ENCODE data around the gene PDIA6. TPM values are rescaled to one million over a fixed set of nuclear protein-coding genes. Genes with fewer than 3 reads are reported as not detected.

PDIA6 gene
- total RNA-seq, 1 experiment from 2014 or later, result 384 TPM

DNA sequence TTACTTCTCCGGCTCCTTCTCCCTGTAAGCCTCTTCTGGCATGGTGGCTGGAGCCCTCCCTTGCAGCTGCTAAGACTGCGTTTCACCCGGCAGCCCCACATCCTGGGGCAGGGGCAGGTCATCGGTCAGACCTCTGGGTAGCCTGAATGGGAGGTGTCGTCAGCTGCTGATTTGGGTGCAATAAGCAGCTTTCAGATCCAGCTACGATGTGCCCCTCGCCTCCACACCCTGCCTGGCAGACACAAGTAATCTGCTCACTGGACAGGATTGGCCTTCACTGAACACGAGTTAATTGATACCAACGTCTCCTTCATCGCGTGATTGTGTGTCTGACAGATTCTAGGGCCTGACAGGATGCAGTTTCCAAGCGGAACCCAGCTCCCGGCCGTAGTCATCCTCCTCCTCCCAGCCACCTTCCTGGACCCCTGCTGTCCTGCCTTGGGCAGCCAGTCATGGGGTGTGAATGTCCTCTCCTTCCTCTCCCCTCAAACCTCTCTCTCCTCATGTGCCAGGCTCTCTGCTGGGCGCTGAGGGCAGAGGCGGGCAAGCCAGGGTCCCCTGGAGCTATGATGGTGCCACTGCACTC is 18.9 kb upstream of the PDIA6 start:
- intact Hi-C loops (cut with micrococcal nuclease; ENCODE audit: unreplicated experiment), result no loop called here
- H3K27me3 Mint-ChIP-seq (ENCODE audit: insufficient read depth, unreplicated experiment), result peaks cover 18% of the 10 kb centered on the region
- H3K9me3 ChIP-seq, result no peaks in the 10 kb centered on the region
- POLR2A ChIA-PET, result no interaction called here
- no peaks in the 10 kb centered on the region for H3K36me3 ChIP-seq (ENCODE audit: control insufficient read depth, insufficient read depth, low read length)
- DNase-seq, result no peak
- H3K4me3 ChIP-seq (ENCODE audit: low read depth, low read length), result no peak overlapping the region
- H3K4me3 Mint-ChIP-seq (ENCODE audit: unreplicated experiment), result no peak overlapping the region
- H3K9me3 Mint-ChIP-seq (ENCODE audit: unreplicated experiment), result no peaks in the 10 kb centered on the region
- BruUV-seq (replicated peaks), result no TSS peak
- no peaks in the 10 kb centered on the region for H3K4me1 ChIP-seq
- no peaks in the 10 kb centered on the region for H3K4me1 Mint-ChIP-seq (ENCODE audit: low read depth, unreplicated experiment)
- no peaks in the 10 kb centered on the region for H3K27me3 ChIP-seq (replicated peaks; ENCODE audit: control insufficient read depth, insufficient read depth, low read length)
- CTCF ChIA-PET, result interaction anchor here (0.6 to 2.2 kb wide), 13 partner anchors 9 to 301 kb away, joined by 3 to 39 read pairs (median 5); a partner anchor contains a TSS
- no peak overlapping the region for H3K27ac Mint-ChIP-seq (ENCODE audit: unreplicated experiment)
- TF ChIP-seq CTCF (IDR thresholded peaks at IDR 0.05; ENCODE audit: insufficient read depth in 1 of 2, low read depth in 1 of 2, low read length in 1 of 2, severe bottlenecking in 1 of 2, unreplicated experiment in 1 of 2), result no peak
- no peaks in the 10 kb centered on the region for H3K36me3 Mint-ChIP-seq (ENCODE audit: insufficient read depth, unreplicated experiment)

DNA sequence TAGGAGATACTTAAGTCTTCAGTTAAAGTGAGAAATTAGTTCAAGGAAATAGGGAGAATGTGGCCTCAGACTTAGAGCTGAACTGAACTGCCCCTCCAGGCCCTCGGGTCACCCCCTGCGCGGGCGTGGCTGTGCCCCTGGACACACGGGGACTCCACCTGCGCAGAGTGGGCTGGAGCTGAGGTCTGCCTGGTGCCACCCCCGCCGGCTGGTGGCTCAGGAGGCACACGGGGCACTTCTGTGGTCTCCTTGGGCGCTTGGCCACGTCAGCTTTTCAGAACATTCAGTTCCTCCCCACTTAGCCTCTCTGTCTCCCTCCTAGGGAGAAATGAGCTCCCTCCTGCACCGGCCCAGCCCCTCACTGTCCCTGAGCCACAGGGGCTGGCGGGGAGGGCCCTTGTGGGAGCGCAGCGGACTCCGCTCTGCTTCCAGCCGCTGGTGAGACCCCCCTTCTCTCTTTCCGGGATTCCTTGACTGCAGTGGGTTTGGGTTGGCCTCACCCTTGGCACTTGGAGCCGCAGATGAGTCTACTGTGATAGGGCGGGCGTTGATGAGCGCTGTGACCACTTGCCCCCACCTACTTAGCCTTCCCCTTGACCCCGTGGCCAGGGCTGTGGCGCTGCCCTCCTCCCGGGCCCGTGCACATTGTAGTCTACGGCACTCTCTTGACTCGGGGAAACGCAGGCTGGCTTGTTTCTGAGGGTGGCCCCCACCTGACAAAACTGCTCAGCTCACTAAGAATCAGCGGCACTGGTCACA is 18.2 kb upstream of the PDIA6 start:
- H3K27me3 Mint-ChIP-seq (ENCODE audit: insufficient read depth, unreplicated experiment), result peaks cover 21% of the 10 kb centered on the region
- BruUV-seq (replicated peaks), result no TSS peak

GRCh38 chr2:10830203-10830602 is 17.6 kb upstream of the PDIA6 start:
- Mint-ChIP-seq H3K9me3 (ENCODE audit: unreplicated experiment) (peaks cover 11% of the 10 kb centered on the region), H3K36me3 (ENCODE audit: insufficient read depth, unreplicated experiment) (no peaks in the 10 kb centered on the region), H3K27me3 (ENCODE audit: insufficient read depth, unreplicated experiment) (peaks cover 25% of the 10 kb centered on the region), H3K27ac (ENCODE audit: unreplicated experiment) (no peak overlapping the region), H3K4me3 (ENCODE audit: unreplicated experiment) (no peak overlapping the region), H3K4me1 (ENCODE audit: low read depth, unreplicated experiment) (no peaks in the 10 kb centered on the region)
- TF ChIP-seq CTCF (IDR thresholded peaks at IDR 0.05; ENCODE audit: insufficient read depth in 1 of 2, low read depth in 1 of 2, low read length in 1 of 2, severe bottlenecking in 1 of 2, unreplicated experiment in 1 of 2), result no peak
- POLR2A ChIA-PET, result no interaction called here
- intact Hi-C loops (cut with micrococcal nuclease; ENCODE audit: unreplicated experiment), result no loop called here
- H3K4me3 ChIP-seq (ENCODE audit: low read depth, low read length), result no peak overlapping the region
- H3K9me3 ChIP-seq, result no peaks in the 10 kb centered on the region
- no peak for DNase-seq
- H3K36me3 ChIP-seq (ENCODE audit: control insufficient read depth, insufficient read depth, low read length), result no peaks in the 10 kb centered on the region
- H3K27me3 ChIP-seq (replicated peaks; ENCODE audit: control insufficient read depth, insufficient read depth, low read length), result no peaks in the 10 kb centered on the region
- CTCF ChIA-PET, result interaction anchor here (1.0 to 2.2 kb wide), 3 partner anchors 18 to 303 kb away, joined by 3 to 11 read pairs (median 4); partner anchors contain the start of gene PDIA6
- BruUV-seq (replicated peaks), result no TSS peak
- H3K4me1 ChIP-seq, result no peaks in the 10 kb centered on the region

More for the DNA sequence above, 18.2 kb upstream of the PDIA6 start:
- no peaks in the 10 kb centered on the region for H3K36me3 Mint-ChIP-seq (ENCODE audit: insufficient read depth, unreplicated experiment)
- DNase-seq, result no peak
- Histone ChIP-seq H3K4me1 (no peaks in the 10 kb centered on the region), H3K4me3 (ENCODE audit: low read depth, low read length) (no peak overlapping the region), H3K9me3 (no peaks in the 10 kb centered on the region), H3K36me3 (ENCODE audit: control insufficient read depth, insufficient read depth, low read length) (no peaks in the 10 kb centered on the region), H3K27me3 (replicated peaks; ENCODE audit: control insufficient read depth, insufficient read depth, low read length) (no peaks in the 10 kb centered on the region)
- no peak overlapping the region for H3K27ac Mint-ChIP-seq (ENCODE audit: unreplicated experiment)
- intact Hi-C loops (cut with micrococcal nuclease; ENCODE audit: unreplicated experiment), result no loop called here
- CTCF ChIA-PET, result interaction anchor here (0.6 to 2.2 kb wide), 4 partner anchors 18 to 302 kb away, joined by 3 to 11 read pairs (median 4); partner anchors contain the start of gene PDIA6
- peaks cover 6% of the 10 kb centered on the region for H3K9me3 Mint-ChIP-seq (ENCODE audit: unreplicated experiment)
- H3K4me3 Mint-ChIP-seq (ENCODE audit: unreplicated experiment), result no peak overlapping the region
- H3K4me1 Mint-ChIP-seq (ENCODE audit: low read depth, unreplicated experiment), result no peaks in the 10 kb centered on the region
- POLR2A ChIA-PET, result no interaction called here
- no peak for TF ChIP-seq CTCF (IDR thresholded peaks at IDR 0.05; ENCODE audit: insufficient read depth in 1 of 2, low read depth in 1 of 2, low read length in 1 of 2, severe bottlenecking in 1 of 2, unreplicated experiment in 1 of 2)

Data from Caco-2 (cell line).